Measurements from ENCODE around the gene PHF5A. TPM values are rescaled to one million over a fixed set of nuclear protein-coding genes. Genes with fewer than 3 reads are reported as not detected.

PHF5A gene
- polyA plus RNA-seq, 1 of the 3 experiments (the other 2 are of a cell fraction): 39.6 TPM

GRCh38 chr22:41504397-41504796 is 35.9 kb upstream of the PHF5A start:
- CTCF ChIA-PET: no interaction called here
- peaks cover 0 to 4% of the 10 kb centered on the region in 2 experiments for H3K36me3 ChIP-seq (replicated peaks in 1 of 2; ENCODE audit: control insufficient read depth in 1 of 2, insufficient read depth in 2 of 2, low read length in 1 of 2)

More at GRCh38 chr22:41504397-41504796, 35.9 kb upstream of the PHF5A start:
- POLR2A ChIA-PET: no interaction called here
- H2AFZ ChIP-seq (ENCODE audit: low read depth): no peak overlapping the region
- no peak overlapping the region for H3K27ac ChIP-seq (ENCODE audit: low read depth in 2 of 2, low read length in 1 of 2)
- H3K4me1 ChIP-seq (ENCODE audit: control insufficient read depth in 1 of 2, insufficient read depth in 2 of 2, low read depth in 1 of 2, low read length in 1 of 2): no peaks in the 10 kb centered on the region
- H3K9ac ChIP-seq: no peak overlapping the region
- DNase-seq: no peak
- no peaks in the 10 kb centered on the region for H3K9me2 ChIP-seq
- H3K27me3 ChIP-seq (ENCODE audit: insufficient read depth): no peaks in the 10 kb centered on the region
- H3F3A ChIP-seq (replicated peaks; ENCODE audit: insufficient read depth): no peaks in the 10 kb centered on the region
- WGBS (ENCODE audit: low lambda C conversion rate): 63% methylated on average over 5 of the region's 7 CpGs
- H4K20me1 ChIP-seq (ENCODE audit: insufficient read depth): no peaks in the 10 kb centered on the region
- no peaks in the 10 kb centered on the region for H3K9me3 ChIP-seq
- H3K4me2 ChIP-seq: no peak overlapping the region
- TF ChIP-seq MAX (IDR thresholded peaks at IDR 0.05; ENCODE audit: low read depth) (no peak), PBX3 (IDR thresholded peaks at IDR 0.05) (no peak), CHD2 (IDR thresholded peaks at IDR 0.05; ENCODE audit: low read length, partially characterized antibody) (no peak), EP300 (IDR thresholded peaks at IDR 0.05; ENCODE audit: borderline replicate concordance in 1 of 2, low read depth in 1 of 2, low read length in 1 of 2) (no peak), NFIC (IDR thresholded peaks at IDR 0.05; ENCODE audit: borderline replicate concordance) (no peak), YY1 (IDR thresholded peaks at IDR 0.05; ENCODE audit: low read depth) (no peak), TEAD4 (IDR thresholded peaks at IDR 0.05; ENCODE audit: borderline replicate concordance, insufficient read depth) (no peak), FOSL2 (IDR thresholded peaks at IDR 0.05; ENCODE audit: borderline replicate concordance, low read depth) (no peak), USF1 (IDR thresholded peaks at IDR 0.05; ENCODE audit: borderline replicate concordance, low read depth) (no peak), FOXJ3 (CRISPR knock-in tag; IDR thresholded peaks at IDR 0.05) (no peak), GABPA (IDR thresholded peaks at IDR 0.05; ENCODE audit: low read depth) (no peak), RCOR1 (IDR thresholded peaks at IDR 0.05; ENCODE audit: low read length) (no peak), EZH2phosphoT487 (IDR thresholded peaks at IDR 0.05; ENCODE audit: borderline replicate concordance, low read depth) (no peak), SIN3A (IDR thresholded peaks at IDR 0.05; ENCODE audit: borderline replicate concordance, low read depth, low read length) (no peak), GATA2 (CRISPR knock-in tag; IDR thresholded peaks at IDR 0.05) (no peak), TAF1 (IDR thresholded peaks at IDR 0.05; ENCODE audit: borderline replicate concordance, low read depth, low read length) (no peak), CTCF (IDR thresholded peaks at IDR 0.05) (no peak), RXRA (IDR thresholded peaks at IDR 0.05; ENCODE audit: borderline replicate concordance, low read depth) (no peak), MEF2A (IDR thresholded peaks at IDR 0.05; ENCODE audit: borderline replicate concordance, low read depth) (no peak)
- TF ChIP-seq, protein P1, sequence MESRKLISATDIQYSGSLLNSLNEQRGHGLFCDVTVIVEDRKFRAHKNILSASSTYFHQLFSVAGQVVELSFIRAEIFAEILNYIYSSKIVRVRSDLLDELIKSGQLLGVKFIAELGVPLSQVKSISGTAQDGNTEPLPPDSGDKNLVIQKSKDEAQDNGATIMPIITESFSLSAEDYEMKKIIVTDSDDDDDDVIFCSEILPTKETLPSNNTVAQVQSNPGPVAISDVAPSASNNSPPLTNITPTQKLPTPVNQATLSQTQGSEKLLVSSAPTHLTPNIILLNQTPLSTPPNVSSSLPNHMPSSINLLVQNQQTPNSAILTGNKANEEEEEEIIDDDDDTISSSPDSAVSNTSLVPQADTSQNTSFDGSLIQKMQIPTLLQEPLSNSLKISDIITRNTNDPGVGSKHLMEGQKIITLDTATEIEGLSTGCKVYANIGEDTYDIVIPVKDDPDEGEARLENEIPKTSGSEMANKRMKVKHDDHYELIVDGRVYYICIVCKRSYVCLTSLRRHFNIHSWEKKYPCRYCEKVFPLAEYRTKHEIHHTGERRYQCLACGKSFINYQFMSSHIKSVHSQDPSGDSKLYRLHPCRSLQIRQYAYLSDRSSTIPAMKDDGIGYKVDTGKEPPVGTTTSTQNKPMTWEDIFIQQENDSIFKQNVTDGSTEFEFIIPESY (IDR thresholded peaks at IDR 0.05; ENCODE audit: borderline replicate concordance, low read depth): no peak
- H3K4me3 ChIP-seq (ENCODE audit: low read depth in 2 of 2, low read length in 1 of 2): no peak overlapping the region
- H3K79me2 ChIP-seq (ENCODE audit: insufficient read depth): no peaks in the 10 kb centered on the region
